Common myeloid progenitor, CD34-positive (primary cell): ENCODE results near the gene IGSF23.
A peak's percentile ranks its signal among the peaks of the same experiment; 100 is the strongest.
"Not testable (repeated sequence)": the region's sequence is repeated elsewhere in the genome, so short reads cannot be mapped to it uniquely, and the experiment has no call there.

Experiments
- CTCF ChIA-PET: fragments of 350-600 bp; sonication (Branson Sonifier 250); formaldehyde crosslinking; loops from one replicate; lab custom pipeline; 2021; ENCODE audit warnings: antibody characterized with exemption; lab: Charles Lee
- POLR2A ChIA-PET: fragments of 350-600 bp; sonication (Branson Sonifier 250); formaldehyde crosslinking; loops from one replicate; lab custom pipeline; 2021; ENCODE audit warnings: antibody characterized with exemption; lab: Charles Lee
- DNase-seq, 3 donors: peaks; one replicate each; pipeline versions ENCODE4 v3.0.0 to v3.0.0-alpha.2; 2013
- H3K27ac ChIP-seq, 2 experiments: 1 replicate in 1 of 2; 2 replicates in 1 of 2; pipeline ENCODE4 v1.7.0; 2013; ENCODE audit warnings: inconsistent platforms in 2 of 2, low read length in 2 of 2, mild to moderate bottlenecking in 2 of 2, low read depth in 1 of 2, moderate library complexity in 1 of 2; ENCODE audit not compliant: severe bottlenecking in 2 of 2, insufficient read depth in 1 of 2, poor library complexity in 1 of 2
- H3K27me3 ChIP-seq, 5 experiments: replicated peaks in 2 of 5; 1 replicate in 3 of 5; 2 replicates in 2 of 5; pipeline versions ENCODE4 v1.6.1 to v1.7.0; 2013; ENCODE audit warnings: low read length in 4 of 5, mild to moderate bottlenecking in 2 of 5, moderate library complexity in 2 of 5, inconsistent platforms in 1 of 5; ENCODE audit not compliant: insufficient read depth in 5 of 5, control insufficient read depth in 4 of 5
- H3K36me3 ChIP-seq, 4 experiments: 1 replicate in 2 of 4; 2 replicates in 2 of 4; pipeline versions ENCODE4 v1.6.1 to v1.7.0; 2013; ENCODE audit warnings: low read length in 3 of 4, control low read depth in 1 of 4, mild to moderate bottlenecking in 1 of 4; ENCODE audit not compliant: control insufficient read depth in 4 of 4, insufficient read depth in 4 of 4
- H3K4me1 ChIP-seq, 4 experiments: 1 replicate in 3 of 4; 2 replicates in 1 of 4; pipeline versions ENCODE4 v1.6.1 to v1.7.1; 2013; ENCODE audit warnings: low read length in 3 of 4, mild to moderate bottlenecking in 3 of 4, control low read depth in 1 of 4, inconsistent platforms in 1 of 4, moderate library complexity in 1 of 4; ENCODE audit not compliant: control insufficient read depth in 4 of 4, insufficient read depth in 4 of 4; ENCODE audit errors: control extremely low read depth in 1 of 4
- H3K4me3 ChIP-seq, 7 experiments: 1 replicate in 4 of 7; 2 replicates in 3 of 7; pipeline versions ENCODE4 v1.5.1 to v1.7.0; 2013; ENCODE audit warnings: mild to moderate bottlenecking in 7 of 7, low read length in 6 of 7, moderate library complexity in 6 of 7, inconsistent platforms in 2 of 7, low read depth in 2 of 7, control low read depth in 1 of 7; ENCODE audit not compliant: insufficient read depth in 4 of 7, control insufficient read depth in 1 of 7; ENCODE audit errors: extremely low read depth in 1 of 7
- H3K9me3 ChIP-seq, 5 experiments: 1 replicate in 4 of 5; 2 replicates in 1 of 5; pipeline versions ENCODE4 v1.6.1 to v1.7.1; 2013; ENCODE audit warnings: low read length in 4 of 5, mild to moderate bottlenecking in 2 of 5, inconsistent platforms in 1 of 5, low read depth in 1 of 5, moderate library complexity in 1 of 5; ENCODE audit not compliant: control insufficient read depth in 4 of 5, insufficient read depth in 2 of 5; ENCODE audit errors: control extremely low read depth in 1 of 5
- WGBS: methylation state at CpG from one replicate; pipeline ENCODE4 v1.1.5; 2013; ENCODE audit not compliant: insufficient coverage; 5-methylcytosine and 5-hydroxymethylcytosine counted together

Gene IGSF23

GRCh38 chr19:44588771-44589112 lies 24.6 kb upstream of the IGSF23 start:
- CTCF ChIA-PET, result interaction anchor here (0.9 to 1.4 kb wide), 5 partner anchors 10 to 68 kb away, joined by 3 to 6 read pairs (median 3); no protein-coding TSS in a partner anchor
- Histone ChIP-seq H3K4me1 (peaks cover 0 to 17% (median 5%) of the 10 kb centered on the region in 4 experiments), H3K27ac (peak overlapping the region in 1 of 2 experiments; percentile 51), H3K36me3 (no peaks in the 10 kb centered on the region), H3K27me3 (no peaks in the 10 kb centered on the region), H3K9me3 (peaks cover 0 to 3% (median 0%) of the 10 kb centered on the region in 5 experiments), H3K4me3 (no peak overlapping the region)
- 100% methylated on average over 1 of the region's 3 CpGs for WGBS
- DNase-seq, result no peak
- POLR2A ChIA-PET, result no interaction called here

GRCh38 chr19:44590245-44591059 lies 22.9 kb upstream of the IGSF23 start:
- POLR2A ChIA-PET, result no interaction called here
- peaks cover 0 to 17% (median 5%) of the 10 kb centered on the region in 4 experiments for H3K4me1 ChIP-seq
- CTCF ChIA-PET, result interaction anchor here (1.2 to 1.7 kb wide), 4 partner anchors 13 to 39 kb away, joined by 3 to 5 read pairs (median 4); no protein-coding TSS in a partner anchor
- H3K9me3 ChIP-seq, result peaks cover 0 to 3% (median 0%) of the 10 kb centered on the region in 5 experiments
- H3K27me3 ChIP-seq, result no peaks in the 10 kb centered on the region
- no peaks in the 10 kb centered on the region for H3K36me3 ChIP-seq
- WGBS, result 84% methylated on average over 7 of the region's 9 CpGs
- DNase-seq, result peak in 1 of 3 donors; percentile 21
- peak overlapping the region in 1 of 2 experiments; percentile 51 for H3K27ac ChIP-seq
- H3K4me3 ChIP-seq, result no peak overlapping the region

GRCh38 chr19:44591340-44591993 lies 21.9 kb upstream of the IGSF23 start:
- not testable (repeated sequence) for H3K27ac ChIP-seq

GRCh38 chr19:44592451-44592890 lies 20.9 kb upstream of the IGSF23 start:
- Histone ChIP-seq H3K4me3 (no peak overlapping the region), H3K27ac (no peak overlapping the region), H3K27me3 (peaks cover 0 to 5% (median 0%) of the 10 kb centered on the region in 5 experiments), H3K36me3 (no peaks in the 10 kb centered on the region), H3K9me3 (peaks cover 0 to 3% (median 0%) of the 10 kb centered on the region in 5 experiments), H3K4me1 (peaks cover 0 to 17% (median 5%) of the 10 kb centered on the region in 4 experiments)
- peak in 2 of 3 donors; percentile 31 to 40 for DNase-seq
- CTCF ChIA-PET, result interaction anchor here (0.9 to 2.0 kb wide), 5 partner anchors 9 to 65 kb away, joined by 3 to 5 read pairs (median 5); no protein-coding TSS in a partner anchor
- POLR2A ChIA-PET, result no interaction called here
- 100% methylated on average over 1 of the region's 2 CpGs for WGBS

More at GRCh38 chr19:44591340-44591993, 21.9 kb upstream of the IGSF23 start:
- not testable (repeated sequence) for H3K9me3 ChIP-seq, DNase-seq, H3K4me3 ChIP-seq, H3K36me3 ChIP-seq, H3K27me3 ChIP-seq
- WGBS, result 97% methylated on average over 8 of the region's 9 CpGs
- ChIA-PET CTCF (interaction anchor here (1.4 to 2.0 kb wide), 5 partner anchors 10 to 66 kb away, joined by 3 to 5 read pairs (median 5); no protein-coding TSS in a partner anchor), POLR2A (interaction anchor here (1.2 kb wide), 1 partner anchor 24 kb away, joined by 4 read pairs; no protein-coding TSS in a partner anchor)
- H3K4me1 ChIP-seq, result peaks cover 0 to 17% (median 5%) of the 10 kb centered on the region in 4 experiments

GRCh38 chr19:44593294-44593693 lies 20.1 kb upstream of the IGSF23 start:
- Histone ChIP-seq H3K36me3 (no peaks in the 10 kb centered on the region), H3K27me3 (peaks cover 0 to 5% (median 0%) of the 10 kb centered on the region in 5 experiments), H3K4me1 (peaks cover 0 to 13% (median 5%) of the 10 kb centered on the region in 4 experiments), H3K27ac (no peak overlapping the region), H3K9me3 (peaks cover 0 to 3% (median 0%) of the 10 kb centered on the region in 5 experiments), H3K4me3 (no peak overlapping the region)
- DNase-seq, result no peak
- WGBS, result no CpG with 5 or more reads among the region's 1 CpG
- CTCF ChIA-PET, result interaction anchor here (0.6 kb wide), 1 partner anchor 16 kb away, joined by 3 read pairs; no protein-coding TSS in a partner anchor
- POLR2A ChIA-PET, result interaction anchor here (0.6 kb wide), 1 partner anchor 50 kb away, joined by 3 read pairs; no protein-coding TSS in a partner anchor

GRCh38 chr19:44593866-44594266 lies 19.5 kb upstream of the IGSF23 start:
- not testable (repeated sequence) for H3K9me3 ChIP-seq, H3K27me3 ChIP-seq, DNase-seq, H3K4me3 ChIP-seq, H3K36me3 ChIP-seq, H3K27ac ChIP-seq, H3K4me1 ChIP-seq
- 43% methylated on average over 1 of the region's 1 CpG for WGBS
- POLR2A ChIA-PET, result interaction anchor here (0.6 kb wide), 1 partner anchor 49 kb away, joined by 3 read pairs; no protein-coding TSS in a partner anchor
- CTCF ChIA-PET, result interaction anchor here (0.6 kb wide), 1 partner anchor 16 kb away, joined by 3 read pairs; no protein-coding TSS in a partner anchor
